Neuronal stem cell (in vitro differentiated cells): ENCODE results near the gene LCLAT1.

Source experiments
- DNase-seq: peaks from one replicate; pipeline ENCODE4 v3.0.0-alpha.2; 2013; ENCODE audit warnings: low spot score
- H2AFZ ChIP-seq: one replicate; pipeline ENCODE4 v1.6.1; 2013; ENCODE audit warnings: mild to moderate bottlenecking, low read length, inconsistent platforms
- H2AK5ac ChIP-seq: 2 replicates; pipeline ENCODE4 v1.6.1; 2013; ENCODE audit warnings: low read depth, mild to moderate bottlenecking, inconsistent platforms, low read length, moderate library complexity, mixed read lengths
- H2BK120ac ChIP-seq: 2 replicates; pipeline ENCODE4 v1.6.1; 2013; ENCODE audit warnings: low read depth, mild to moderate bottlenecking, inconsistent platforms, low read length, moderate library complexity, mixed read lengths
- H2BK12ac ChIP-seq: one replicate; pipeline ENCODE4 v1.6.1; 2013; ENCODE audit warnings: low read length, inconsistent platforms
- H2BK15ac ChIP-seq: 2 replicates; pipeline ENCODE4 v1.6.1; 2013; ENCODE audit warnings: mild to moderate bottlenecking, low read length, inconsistent platforms, mixed read lengths
- H2BK5ac ChIP-seq: one replicate; pipeline ENCODE4 v1.6.1; 2013; ENCODE audit warnings: inconsistent platforms, mild to moderate bottlenecking, low read length, moderate library complexity
- H3K14ac ChIP-seq: one replicate; pipeline ENCODE4 v1.6.1; 2013; ENCODE audit warnings: low read length, inconsistent platforms
- H3K18ac ChIP-seq: 2 replicates; pipeline ENCODE4 v1.6.1; 2013; ENCODE audit warnings: low read length, inconsistent platforms
- H3K23ac ChIP-seq: 2 replicates; pipeline ENCODE4 v1.6.1; 2013; ENCODE audit warnings: low read depth, mild to moderate bottlenecking, mixed read lengths, low read length, inconsistent platforms; ENCODE audit not compliant: poor library complexity
- H3K27ac ChIP-seq: replicated peaks from 3 replicates; pipeline ENCODE4 v1.5.1; 2013; ENCODE audit warnings: low read length, inconsistent platforms
- H3K27me3 ChIP-seq, 3 experiments: 2 replicates each; pipeline ENCODE4 v1.6.1; 2013; ENCODE audit warnings: low read length in 3 of 3, mild to moderate bottlenecking in 2 of 3, inconsistent platforms in 1 of 3, low read depth in 1 of 3, mixed read lengths in 1 of 3, moderate library complexity in 1 of 3; ENCODE audit not compliant: control insufficient read depth in 3 of 3, insufficient read depth in 3 of 3
- H3K36me3 ChIP-seq, 2 donors: replicated peaks in 1 of 2; 2 replicates each; pipeline ENCODE4 v1.6.1; 2013; ENCODE audit warnings: low read length in 2 of 2; ENCODE audit not compliant: control insufficient read depth in 2 of 2, insufficient read depth in 2 of 2
- H3K4ac ChIP-seq: 2 replicates; pipeline ENCODE4 v1.6.1; 2013; ENCODE audit warnings: inconsistent platforms, mild to moderate bottlenecking, low read length, moderate library complexity
- H3K4me1 ChIP-seq, 2 donors: 1 replicate in 1 of 2; 2 replicates in 1 of 2; pipeline ENCODE4 v1.6.1; 2013; ENCODE audit warnings: low read length in 2 of 2, low read depth in 1 of 2; ENCODE audit not compliant: control insufficient read depth in 2 of 2, insufficient read depth in 1 of 2
- H3K4me2 ChIP-seq: one replicate; pipeline ENCODE4 v1.6.1; 2013; ENCODE audit warnings: mild to moderate bottlenecking, low read length, inconsistent platforms; ENCODE audit not compliant: insufficient read depth, poor library complexity, severe bottlenecking
- H3K4me3 ChIP-seq, 2 donors: 2 replicates each; pipeline ENCODE4 v1.5.1; 2013; ENCODE audit warnings: low read length in 2 of 2, mild to moderate bottlenecking in 2 of 2, inconsistent platforms in 1 of 2, moderate library complexity in 1 of 2
- H3K79me1 ChIP-seq: one replicate; pipeline ENCODE4 v1.6.1; 2013; ENCODE audit warnings: low read depth, mild to moderate bottlenecking, inconsistent platforms, low read length, moderate library complexity
- H3K9ac ChIP-seq: one replicate; pipeline ENCODE4 v1.6.1; 2013; ENCODE audit warnings: mild to moderate bottlenecking, low read depth, low read length, inconsistent platforms; ENCODE audit not compliant: poor library complexity
- H3K9me3 ChIP-seq, 2 donors: replicated peaks in 1 of 2; 2 replicates each; pipeline versions ENCODE3 to v1.6.1; 2013; ENCODE audit warnings: low read length in 2 of 2, mild to moderate bottlenecking in 2 of 2, inconsistent platforms in 1 of 2, low read depth in 1 of 2, mixed read lengths in 1 of 2, moderate library complexity in 1 of 2; ENCODE audit not compliant: control insufficient read depth in 2 of 2, insufficient read depth in 1 of 2
- H4K8ac ChIP-seq: one replicate; pipeline ENCODE4 v1.6.1; 2013; ENCODE audit warnings: low read depth, mild to moderate bottlenecking, inconsistent platforms, low read length, moderate library complexity
- H4K91ac ChIP-seq: one replicate; pipeline ENCODE4 v1.6.1; 2013; ENCODE audit warnings: low read length, low read depth, mild to moderate bottlenecking, inconsistent platforms; ENCODE audit not compliant: poor library complexity
- WGBS, 2 donors: extraction: QIAGEN DNeasy Blood & Tissue Kit; methylation state at CpG; one replicate each; pipeline ENCODE4 v1.1.7; 2013; ENCODE audit warnings: missing lambda C conversion rate in 2 of 2, mixed read lengths in 1 of 2; ENCODE audit not compliant: insufficient read length in 2 of 2, insufficient replicate concordance in 1 of 2; ENCODE audit errors: extremely low coverage in 2 of 2; 5-methylcytosine and 5-hydroxymethylcytosine counted together

LCLAT1 gene

GRCh38 chr2:30580391-30580790, 133.3 kb downstream of the LCLAT1 start:
- Histone ChIP-seq H3K9ac (no peak overlapping the region), H2AFZ (no peak overlapping the region), H3K4me1 (no peaks in the 10 kb centered on the region), H3K79me1 (no peaks in the 10 kb centered on the region), H3K23ac (no peak overlapping the region), H2BK120ac (no peak overlapping the region), H3K18ac (no peak overlapping the region), H2BK12ac (no peak overlapping the region), H3K36me3 (no peaks in the 10 kb centered on the region), H3K27me3 (no peaks in the 10 kb centered on the region), H4K91ac (no peak overlapping the region), H3K14ac (no peak overlapping the region), H3K4me2 (no peak overlapping the region), H2BK15ac (no peak overlapping the region), H3K9me3 (no peaks in the 10 kb centered on the region), H3K4ac (no peak overlapping the region), H2AK5ac (no peak overlapping the region), H2BK5ac (no peak overlapping the region), H4K8ac (no peak overlapping the region), H3K4me3 (no peak overlapping the region), H3K27ac (no peak overlapping the region)
- no peak for DNase-seq
- WGBS, 2 donors, result no CpG with 5 or more reads among the region's 3 CpGs

- no peaks in the 10 kb centered on the region for H3K27me3 ChIP-seq
- no peak overlapping the region for H3K4me2 ChIP-seq
- no peak overlapping the region for H3K23ac ChIP-seq
- no CpG with 5 or more reads among the region's 2 CpGs for WGBS, 2 donors
- H2AK5ac ChIP-seq, result no peak overlapping the region
- no peak overlapping the region for H4K8ac ChIP-seq
- H2BK12ac ChIP-seq, result no peak overlapping the region
- H2BK15ac ChIP-seq, result no peak overlapping the region
- H2BK5ac ChIP-seq, result no peak overlapping the region
- H4K91ac ChIP-seq, result no peak overlapping the region
- no peak overlapping the region for H3K27ac ChIP-seq
- no peak overlapping the region for H3K9ac ChIP-seq
- no peak overlapping the region for H2AFZ ChIP-seq
- H3K14ac ChIP-seq, result no peak overlapping the region
- H3K4me1 ChIP-seq, result no peaks in the 10 kb centered on the region
- H3K4me3 ChIP-seq, result no peak overlapping the region
- no peaks in the 10 kb centered on the region for H3K9me3 ChIP-seq
- no peak overlapping the region for H2BK120ac ChIP-seq
- no peak overlapping the region for H3K18ac ChIP-seq
- peaks cover 0 to 1% of the 10 kb centered on the region in 2 donors for H3K36me3 ChIP-seq
- H3K4ac ChIP-seq, result no peak overlapping the region
- no peak for DNase-seq
- no peaks in the 10 kb centered on the region for H3K79me1 ChIP-seq
These were observed 135.5 kb downstream of the LCLAT1 start for GRCh38 chr2:30582521-30582920.

GRCh38 chr2:30583204-30583749, 136.2 kb downstream of the LCLAT1 start:
- no peak overlapping the region for H4K91ac ChIP-seq
- H3K14ac ChIP-seq, result no peak overlapping the region
- no peak overlapping the region for H2BK12ac ChIP-seq
- H3K27me3 ChIP-seq, result no peaks in the 10 kb centered on the region
- no peaks in the 10 kb centered on the region for H3K4me1 ChIP-seq
- H3K4me3 ChIP-seq, result no peak overlapping the region
- WGBS, 2 donors, result no CpG with 5 or more reads among the region's 3 CpGs
- H3K4me2 ChIP-seq, result no peak overlapping the region
- H2AK5ac ChIP-seq, result no peak overlapping the region
- H4K8ac ChIP-seq, result no peak overlapping the region
- H3K4ac ChIP-seq, result no peak overlapping the region
- H3K79me1 ChIP-seq, result no peaks in the 10 kb centered on the region
- no peaks in the 10 kb centered on the region for H3K9me3 ChIP-seq
- H3K18ac ChIP-seq, result no peak overlapping the region
- no peak overlapping the region for H2AFZ ChIP-seq
- no peak overlapping the region for H2BK120ac ChIP-seq
- peaks cover 0 to 1% of the 10 kb centered on the region in 2 donors for H3K36me3 ChIP-seq
- no peak overlapping the region for H2BK15ac ChIP-seq
- no peak overlapping the region for H3K27ac ChIP-seq
- H2BK5ac ChIP-seq, result no peak overlapping the region
- H3K9ac ChIP-seq, result no peak overlapping the region
- DNase-seq, result no peak
- no peak overlapping the region for H3K23ac ChIP-seq

GRCh38 chr2:30584116-30584515, 137.1 kb downstream of the LCLAT1 start:
- no peak overlapping the region for H3K14ac ChIP-seq
- H3K9ac ChIP-seq, result no peak overlapping the region
- no peak overlapping the region for H2BK5ac ChIP-seq
- H3K4me1 ChIP-seq, result no peaks in the 10 kb centered on the region
- no CpG with 5 or more reads among the region's 4 CpGs for WGBS, 2 donors
- H3K79me1 ChIP-seq, result no peaks in the 10 kb centered on the region
- H3K4ac ChIP-seq, result no peak overlapping the region
- no peak overlapping the region for H3K18ac ChIP-seq
- no peak overlapping the region for H3K4me2 ChIP-seq
- H2BK15ac ChIP-seq, result no peak overlapping the region
- H2AFZ ChIP-seq, result no peak overlapping the region
- no peak for DNase-seq
- no peak overlapping the region for H3K27ac ChIP-seq
- no peak overlapping the region for H4K91ac ChIP-seq
- no peaks in the 10 kb centered on the region for H3K9me3 ChIP-seq
- H3K23ac ChIP-seq, result no peak overlapping the region
- H2AK5ac ChIP-seq, result no peak overlapping the region
- H3K36me3 ChIP-seq, result peaks cover 0 to 1% of the 10 kb centered on the region in 2 donors
- H2BK120ac ChIP-seq, result no peak overlapping the region
- no peaks in the 10 kb centered on the region for H3K27me3 ChIP-seq
- no peak overlapping the region for H2BK12ac ChIP-seq
- H3K4me3 ChIP-seq, result no peak overlapping the region
- no peak overlapping the region for H4K8ac ChIP-seq
